Measurements from ENCODE around the gene CPA5. TPM values are rescaled to one million over a fixed set of nuclear protein-coding genes. Genes with fewer than 3 reads are reported as not detected.

CPA5 gene
- total and polyA plus RNA-seq, 2 donors (not counting 3 experiments of a cell fraction or from before 2014, with no cell fraction given), result not detected

DNA sequence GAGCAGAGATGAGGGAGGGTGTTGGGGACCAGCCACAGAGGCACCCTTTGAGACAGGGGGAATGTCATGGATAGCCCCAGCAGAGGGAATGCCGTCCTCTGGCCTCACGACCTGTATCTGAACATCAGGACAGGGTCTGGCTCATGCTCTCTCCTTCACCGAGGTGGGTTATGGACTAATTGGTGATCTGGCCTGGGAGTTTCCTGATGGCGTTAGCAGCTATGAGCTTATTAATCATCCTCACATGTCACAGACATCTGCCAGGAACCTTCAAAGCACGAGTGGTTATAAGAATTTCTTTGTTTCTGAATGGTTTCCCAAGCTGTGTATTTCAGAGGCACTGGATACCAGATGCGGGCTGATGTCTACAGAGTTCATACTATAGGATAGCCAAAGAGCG lies 44.8 kb upstream of the CPA5 start:
- intact Hi-C loops (cut with micrococcal nuclease), result no loop called here
- no peak for TF ChIP-seq POLR2A (IDR thresholded peaks at IDR 0.05; ENCODE audit: low read depth, low read length)
- no peak for TF ChIP-seq EZH2 (IDR thresholded peaks at IDR 0.05; ENCODE audit: borderline replicate concordance, low read depth, low read length, severe bottlenecking)
- TF ChIP-seq JUN (IDR thresholded peaks at IDR 0.05; ENCODE audit: borderline replicate concordance, insufficient read depth, insufficient read length, low read depth), result no peak
- no peak for TF ChIP-seq MYC (IDR thresholded peaks at IDR 0.05; ENCODE audit: low read depth, low read length)
- TF ChIP-seq FOS (IDR thresholded peaks at IDR 0.05; ENCODE audit: borderline replicate concordance, insufficient read depth, low read length), result no peak
- TF ChIP-seq, protein P1, sequence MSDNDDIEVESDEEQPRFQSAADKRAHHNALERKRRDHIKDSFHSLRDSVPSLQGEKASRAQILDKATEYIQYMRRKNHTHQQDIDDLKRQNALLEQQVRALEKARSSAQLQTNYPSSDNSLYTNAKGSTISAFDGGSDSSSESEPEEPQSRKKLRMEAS (IDR thresholded peaks at IDR 0.05; ENCODE audit: insufficient read depth, insufficient read length), result no peak
- TF ChIP-seq, protein P2, sequence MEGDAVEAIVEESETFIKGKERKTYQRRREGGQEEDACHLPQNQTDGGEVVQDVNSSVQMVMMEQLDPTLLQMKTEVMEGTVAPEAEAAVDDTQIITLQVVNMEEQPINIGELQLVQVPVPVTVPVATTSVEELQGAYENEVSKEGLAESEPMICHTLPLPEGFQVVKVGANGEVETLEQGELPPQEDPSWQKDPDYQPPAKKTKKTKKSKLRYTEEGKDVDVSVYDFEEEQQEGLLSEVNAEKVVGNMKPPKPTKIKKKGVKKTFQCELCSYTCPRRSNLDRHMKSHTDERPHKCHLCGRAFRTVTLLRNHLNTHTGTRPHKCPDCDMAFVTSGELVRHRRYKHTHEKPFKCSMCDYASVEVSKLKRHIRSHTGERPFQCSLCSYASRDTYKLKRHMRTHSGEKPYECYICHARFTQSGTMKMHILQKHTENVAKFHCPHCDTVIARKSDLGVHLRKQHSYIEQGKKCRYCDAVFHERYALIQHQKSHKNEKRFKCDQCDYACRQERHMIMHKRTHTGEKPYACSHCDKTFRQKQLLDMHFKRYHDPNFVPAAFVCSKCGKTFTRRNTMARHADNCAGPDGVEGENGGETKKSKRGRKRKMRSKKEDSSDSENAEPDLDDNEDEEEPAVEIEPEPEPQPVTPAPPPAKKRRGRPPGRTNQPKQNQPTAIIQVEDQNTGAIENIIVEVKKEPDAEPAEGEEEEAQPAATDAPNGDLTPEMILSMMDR (IDR thresholded peaks at IDR 0.05; ENCODE audit: extremely low read depth in 1 of 2, insufficient read depth in 1 of 2, low read depth in 1 of 2, low read length in 2 of 2), result no peak
- TF ChIP-seq POLR2AphosphoS5 (IDR thresholded peaks at IDR 0.05; ENCODE audit: insufficient read depth, low read depth, low read length), result no peak
- TF ChIP-seq GATA2 (IDR thresholded peaks at IDR 0.05; ENCODE audit: insufficient read depth, insufficient read length, low read depth, low read length), result no peak
- DNase-seq (ENCODE audit: low read depth, low spot score) (no peak), FAIRE-seq (no peak)
- no peaks in the 10 kb centered on the region for H3K9me1 ChIP-seq (replicated peaks; ENCODE audit: control insufficient read depth, extremely low read depth, insufficient read depth, low read length)
- no peak overlapping the region for H3K4me2 ChIP-seq (ENCODE audit: insufficient read depth, low read length)
- no peak overlapping the region for H3K27ac ChIP-seq (ENCODE audit: insufficient read depth, low read depth, low read length)
- H3K4me3 ChIP-seq (replicated peaks in 1 of 3; ENCODE audit: insufficient read depth in 1 of 3, low read depth in 1 of 3, low read length in 3 of 3), result no peak overlapping the region
- no peaks in the 10 kb centered on the region for H3K36me3 ChIP-seq (ENCODE audit: control insufficient read depth in 2 of 2, extremely low read depth in 1 of 2, insufficient read depth in 2 of 2, low read length in 2 of 2)
- POLR2A ChIA-PET, result no interaction called here
- no peaks in the 10 kb centered on the region for H3K9me3 ChIP-seq (replicated peaks; ENCODE audit: control insufficient read depth, insufficient read depth, low read length)
- CTCF ChIA-PET, result no interaction called here
- H2AFZ ChIP-seq (ENCODE audit: low read depth, low read length), result no peak overlapping the region
- H4K20me1 ChIP-seq (replicated peaks; ENCODE audit: control insufficient read depth, extremely low read depth, insufficient read depth, low read length), result no peaks in the 10 kb centered on the region
- no peaks in the 10 kb centered on the region for H3K79me2 ChIP-seq (ENCODE audit: control insufficient read depth, insufficient read depth, low read length)
- dilution Hi-C loops (cut with MboI; ENCODE audit: extremely low pct_ligation_motif_present, low sequenced_read_pairs), result no loop called here
- peaks cover 0 to 2% of the 10 kb centered on the region in 2 experiments for H3K27me3 ChIP-seq (ENCODE audit: control insufficient read depth in 2 of 2, insufficient read depth in 2 of 2, low read length in 2 of 2)
- no TSS peak for BruUV-seq (replicated peaks)
- H3K9ac ChIP-seq (replicated peaks; ENCODE audit: extremely low read depth, insufficient read depth, low read length), result no peak overlapping the region
- no peaks in the 10 kb centered on the region for H3K4me1 ChIP-seq (ENCODE audit: control insufficient read depth, extremely low read depth, insufficient read depth, low read length)
